Calu3 (cell line): ENCODE results near the gene HEPHL1. TPM values are rescaled to one million over a fixed set of nuclear protein-coding genes. Genes with fewer than 3 reads are reported as not detected.

Experiments
- BruUV-seq: library from RNA; stranded (reverse); fragments of 400-500 nt; replicated peaks from 2 replicates; lab custom pipeline; 2021; lab: Mats Ljungman, UMichigan
- CTCF ChIA-PET: fragments of 300-600 bp; sonication (Branson Sonifier 250); formaldehyde crosslinking; loops from one replicate; lab custom pipeline; 2022; ENCODE audit warnings: antibody characterized with exemption; lab: Charles Lee
- DNase-seq: peaks from one replicate; pipeline ENCODE4 v3.0.0; 2022
- H3K27ac Mint-ChIP-seq: one replicate; pipeline ENCODE4 v1.8.0; 2022; ENCODE audit warnings: mixed read lengths; ENCODE audit not compliant: unreplicated experiment
- H3K27me3 Mint-ChIP-seq: one replicate; pipeline ENCODE4 v1.8.0; 2022; ENCODE audit warnings: mixed read lengths; ENCODE audit not compliant: unreplicated experiment
- H3K36me3 Mint-ChIP-seq: one replicate; pipeline ENCODE4 v1.8.0; 2022; ENCODE audit warnings: mild to moderate bottlenecking, moderate library complexity, mixed read lengths; ENCODE audit not compliant: insufficient read depth, unreplicated experiment
- H3K4me1 Mint-ChIP-seq: one replicate; pipeline ENCODE4 v1.8.0; 2022; ENCODE audit warnings: mild to moderate bottlenecking, low read depth, mixed read lengths; ENCODE audit not compliant: unreplicated experiment
- H3K4me3 Mint-ChIP-seq: one replicate; pipeline ENCODE4 v1.8.0; 2022; ENCODE audit warnings: mild to moderate bottlenecking, low read depth, moderate library complexity, mixed read lengths; ENCODE audit not compliant: unreplicated experiment
- H3K9me3 Mint-ChIP-seq: one replicate; pipeline ENCODE4 v1.8.0; 2022; ENCODE audit warnings: low read depth, mixed read lengths; ENCODE audit not compliant: unreplicated experiment
- intact Hi-C: fragments of 100-400 bp; cut with micrococcal nuclease; formaldehyde crosslinking; loops from one replicate; pipeline ENCODE4 v1.10.0; 2022; ENCODE audit not compliant: unreplicated experiment
- total RNA-seq: library from RNA; stranded (reverse); gene quantifications from 2 replicates; pipeline ENCODE4 v1.2.3, GENCODE V29; 2022
- TF ChIP-seq, protein P1 (sequence below): fragments of 200-600 bp; IDR thresholded peaks from one replicate; pipeline ENCODE4 v1.8.0; 2022; ENCODE audit warnings: antibody characterized with exemption; ENCODE audit not compliant: unreplicated experiment

HEPHL1 gene
- total RNA-seq, 1 experiment from 2014 or later = not detected

DNA sequence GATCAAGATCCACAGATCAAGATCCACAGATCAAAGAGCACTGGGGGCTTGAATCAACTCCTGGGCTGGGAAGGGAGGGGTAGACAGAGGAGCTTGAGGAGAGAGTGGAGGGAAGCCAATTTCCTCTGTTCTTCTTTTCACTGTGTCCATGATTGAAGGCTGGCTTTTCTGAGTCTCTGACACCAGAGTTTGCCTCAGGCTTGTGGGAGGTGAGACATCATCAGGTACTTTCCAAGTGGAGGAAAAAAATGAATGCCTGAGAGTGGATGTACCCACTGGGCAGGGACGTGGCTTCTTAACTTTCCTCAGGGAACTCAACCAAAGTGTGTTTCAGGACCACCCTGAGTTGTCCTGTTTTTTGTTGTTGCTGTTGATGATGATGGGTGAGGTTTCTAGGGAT lies 11.0 kb upstream of the HEPHL1 start:
- no peak overlapping the region for H3K4me3 Mint-ChIP-seq
- intact Hi-C loops = no loop called here
- H3K4me1 Mint-ChIP-seq = no peaks in the 10 kb centered on the region
- no peak overlapping the region for H3K27ac Mint-ChIP-seq
- H3K27me3 Mint-ChIP-seq = peaks cover 10% of the 10 kb centered on the region
- H3K9me3 Mint-ChIP-seq = no peaks in the 10 kb centered on the region
- no peaks in the 10 kb centered on the region for H3K36me3 Mint-ChIP-seq
- TF ChIP-seq, protein P1, sequence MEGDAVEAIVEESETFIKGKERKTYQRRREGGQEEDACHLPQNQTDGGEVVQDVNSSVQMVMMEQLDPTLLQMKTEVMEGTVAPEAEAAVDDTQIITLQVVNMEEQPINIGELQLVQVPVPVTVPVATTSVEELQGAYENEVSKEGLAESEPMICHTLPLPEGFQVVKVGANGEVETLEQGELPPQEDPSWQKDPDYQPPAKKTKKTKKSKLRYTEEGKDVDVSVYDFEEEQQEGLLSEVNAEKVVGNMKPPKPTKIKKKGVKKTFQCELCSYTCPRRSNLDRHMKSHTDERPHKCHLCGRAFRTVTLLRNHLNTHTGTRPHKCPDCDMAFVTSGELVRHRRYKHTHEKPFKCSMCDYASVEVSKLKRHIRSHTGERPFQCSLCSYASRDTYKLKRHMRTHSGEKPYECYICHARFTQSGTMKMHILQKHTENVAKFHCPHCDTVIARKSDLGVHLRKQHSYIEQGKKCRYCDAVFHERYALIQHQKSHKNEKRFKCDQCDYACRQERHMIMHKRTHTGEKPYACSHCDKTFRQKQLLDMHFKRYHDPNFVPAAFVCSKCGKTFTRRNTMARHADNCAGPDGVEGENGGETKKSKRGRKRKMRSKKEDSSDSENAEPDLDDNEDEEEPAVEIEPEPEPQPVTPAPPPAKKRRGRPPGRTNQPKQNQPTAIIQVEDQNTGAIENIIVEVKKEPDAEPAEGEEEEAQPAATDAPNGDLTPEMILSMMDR = no peak
- no peak for DNase-seq
- CTCF ChIA-PET = no interaction called here
- no TSS peak for BruUV-seq

DNA sequence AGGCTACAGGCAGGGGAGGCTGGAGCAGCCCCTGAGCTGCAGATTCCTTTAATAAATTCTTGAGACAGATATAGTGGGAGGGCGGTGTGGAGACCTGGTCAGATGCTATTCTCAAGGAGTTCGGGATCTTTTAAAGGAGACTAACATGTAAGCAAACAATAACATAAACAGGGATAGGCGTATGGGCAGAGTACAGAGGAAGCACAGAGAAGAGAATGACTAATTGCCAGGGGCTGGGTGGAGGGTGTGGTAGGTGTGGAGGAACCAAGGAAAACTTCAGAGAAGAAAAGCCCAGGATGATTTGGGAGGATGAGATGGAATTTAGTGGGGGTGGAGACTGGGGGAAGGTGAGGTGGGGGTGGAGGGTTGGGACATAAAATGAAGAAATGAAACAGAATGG lies 9.7 kb upstream of the HEPHL1 start:
- peaks cover 2% of the 10 kb centered on the region for H3K9me3 Mint-ChIP-seq
- H3K36me3 Mint-ChIP-seq = no peaks in the 10 kb centered on the region
- BruUV-seq = no TSS peak
- H3K4me1 Mint-ChIP-seq = no peaks in the 10 kb centered on the region
- no peak overlapping the region for H3K27ac Mint-ChIP-seq
- no peak for DNase-seq
- TF ChIP-seq, protein P1 = no peak
- H3K4me3 Mint-ChIP-seq = no peak overlapping the region
- intact Hi-C loops = no loop called here
- CTCF ChIA-PET = no interaction called here
- peaks cover 10% of the 10 kb centered on the region for H3K27me3 Mint-ChIP-seq

DNA sequence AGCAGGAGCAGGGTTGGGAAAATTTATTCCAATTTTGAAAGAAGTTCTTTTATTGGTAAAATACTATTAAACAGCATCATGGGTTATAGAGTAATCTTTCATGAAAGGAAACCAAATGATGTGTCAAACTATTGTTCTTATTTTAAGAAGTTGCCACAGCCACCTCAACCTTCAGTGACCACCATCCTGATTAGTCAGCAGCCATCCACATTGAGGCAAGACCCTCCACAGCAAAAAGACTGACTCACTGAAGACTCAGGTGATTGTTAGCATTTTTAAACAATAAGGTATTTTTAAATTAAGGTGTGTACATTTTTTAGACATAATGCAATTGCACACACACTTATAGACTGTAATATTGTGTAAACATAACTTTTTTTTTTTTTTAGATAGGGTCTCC lies 3.7 kb upstream of the HEPHL1 start:
- no peaks in the 10 kb centered on the region for H3K27me3 Mint-ChIP-seq
- H3K9me3 Mint-ChIP-seq = peaks cover 2% of the 10 kb centered on the region
- no peak overlapping the region for H3K27ac Mint-ChIP-seq
- no peaks in the 10 kb centered on the region for H3K36me3 Mint-ChIP-seq
- CTCF ChIA-PET = no interaction called here
- no peaks in the 10 kb centered on the region for H3K4me1 Mint-ChIP-seq
- H3K4me3 Mint-ChIP-seq = no peak overlapping the region
- BruUV-seq = no TSS peak
- TF ChIP-seq, protein P1 = no peak
- intact Hi-C loops = no loop called here
- DNase-seq = no peak

DNA sequence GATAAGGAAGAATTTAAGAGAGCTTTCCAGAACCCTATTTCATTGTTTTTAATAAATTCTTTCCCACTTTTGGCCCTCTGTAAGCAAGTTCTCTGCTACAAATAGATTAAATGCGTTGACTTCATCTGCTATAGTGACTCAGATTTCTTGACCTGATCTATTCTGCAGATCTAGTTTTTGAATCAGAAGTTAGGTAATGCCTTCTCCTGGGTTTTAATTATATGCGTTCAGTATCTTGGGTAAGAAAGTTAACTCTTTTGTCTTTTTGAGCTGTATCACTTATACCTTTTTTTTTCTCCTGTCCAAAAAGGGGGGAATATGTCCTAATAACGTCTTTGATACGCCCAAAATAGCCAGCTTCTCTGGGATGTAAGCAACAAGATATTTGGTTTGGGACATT lies 2.4 kb upstream of the HEPHL1 start:
- Mint-ChIP-seq H3K36me3 (no peaks in the 10 kb centered on the region), H3K27ac (no peak overlapping the region), H3K4me1 (no peaks in the 10 kb centered on the region), H3K27me3 (no peaks in the 10 kb centered on the region), H3K9me3 (peaks cover 2% of the 10 kb centered on the region), H3K4me3 (no peak overlapping the region)
- CTCF ChIA-PET = interaction anchor here (0.6 kb wide), 2 partner anchors 25 to 544 kb away, joined by 3 to 4 read pairs; no protein-coding TSS in a partner anchor
- DNase-seq = no peak
- TF ChIP-seq, protein P1 = no peak
- no TSS peak for BruUV-seq
- intact Hi-C loops = no loop called here
